Testis (tissue), 2 donors: ENCODE results near the gene TUBB8B.
"Not testable (repeated sequence)": the region's sequence is repeated elsewhere in the genome, so short reads cannot be mapped to it uniquely, and the experiment has no call there.

ENCODE experiments used
- CTCF ChIP-seq, 3 experiments: fragments of 450-650 bp in 2 of 3; fragments of 200-600 bp in 1 of 3; sonication (generic) in 1 of 3; IDR thresholded peaks; one replicate each; pipeline ENCODE4 v1.5.1; 2016 to 2019; ENCODE audit warnings: antibody characterized with exemption in 3 of 3, mild to moderate bottlenecking in 2 of 3, moderate library complexity in 1 of 3
- POLR2A ChIP-seq: fragments of 450-650 bp; IDR thresholded peaks from one replicate; pipeline ENCODE4 v1.6.1; 2017; ENCODE audit warnings: antibody characterized with exemption, mild to moderate bottlenecking, moderate library complexity

GRCh38 chr18:11383-12274 is 37.8 kb downstream of the TUBB8B start:
- not testable (repeated sequence) for TF ChIP-seq POLR2A; CTCF (IDR thresholded peaks at IDR 0.05)
